Suprapubic skin (tissue), 4 donors: Measurements from ENCODE around the gene ACTR10. TPM values are rescaled to one million over a fixed set of nuclear protein-coding genes. Genes with fewer than 3 reads are reported as not detected.

Source experiments
- DNase-seq, 2 donors: peaks; one replicate each; pipeline ENCODE4 v3.0.0-alpha.2; 2019; ENCODE audit warnings: low spot score in 2 of 2
- H3K27ac ChIP-seq: fragments of 200-600 bp; sonication (generic); one replicate; pipeline ENCODE4 v1.5.1; 2019
- H3K27me3 ChIP-seq: fragments of 200-600 bp; sonication (generic); one replicate; pipeline ENCODE4 v1.5.1; 2019
- H3K36me3 ChIP-seq: fragments of 200-600 bp; sonication (generic); one replicate; pipeline ENCODE4 v1.5.1; 2019
- H3K4me1 ChIP-seq: fragments of 200-600 bp; sonication (generic); one replicate; pipeline ENCODE4 v1.5.1; 2019
- H3K4me3 ChIP-seq: fragments of 200-600 bp; sonication (generic); one replicate; pipeline ENCODE4 v1.5.1; 2019; ENCODE audit warnings: mild to moderate bottlenecking
- H3K9me3 ChIP-seq: fragments of 200-600 bp; sonication (generic); one replicate; pipeline ENCODE4 v1.5.1; 2019
- EP300 ChIP-seq: sonication (generic); formaldehyde crosslinking; IDR thresholded peaks from one replicate; pipeline ENCODE4 v1.6.1; 2017; ENCODE audit warnings: antibody characterized with exemption
- POLR2A ChIP-seq, 2 donors: fragments of 450-650 bp; IDR thresholded peaks; one replicate each; pipeline ENCODE4 v1.6.1; 2017; ENCODE audit warnings: antibody characterized with exemption in 2 of 2, mild to moderate bottlenecking in 2 of 2, moderate library complexity in 2 of 2
- POLR2AphosphoS5 ChIP-seq, 3 donors: sonication (generic); formaldehyde crosslinking; IDR thresholded peaks; one replicate each; pipeline ENCODE4 v1.6.1; 2017; ENCODE audit warnings: antibody characterized with exemption in 3 of 3
- WGBS: methylation state at CpG from one replicate; pipeline ENCODE4 v1.1.5; 2018; 5-methylcytosine and 5-hydroxymethylcytosine counted together
- total RNA-seq, 4 donors: library from RNA; depleted of rRNA; stranded (reverse); fragments of >200 nt; gene quantifications; one replicate each; pipeline ENCODE4 v1.1.0, GENCODE V29; 2016
- TF ChIP-seq, protein P1 (sequence below), 2 donors: fragments of 200-600 bp in 1 of 2; fragments of 450-650 bp in 1 of 2; sonication (generic) in 1 of 2; IDR thresholded peaks; one replicate each; pipeline ENCODE4 v1.5.1; 2016 to 2019; ENCODE audit warnings: antibody characterized with exemption in 2 of 2, mild to moderate bottlenecking in 1 of 2, moderate library complexity in 1 of 2

ACTR10 gene
- total RNA-seq, 4 donors from 2014 or later, result 39.3 to 66.9 (median 54.8) TPM

- Histone ChIP-seq H3K4me1 (no peaks in the 10 kb centered on the region), H3K4me3 (no peak overlapping the region), H3K27me3 (no peaks in the 10 kb centered on the region), H3K9me3 (no peaks in the 10 kb centered on the region), H3K27ac (no peak overlapping the region), H3K36me3 (no peaks in the 10 kb centered on the region)
- TF ChIP-seq EP300 (no peak), POLR2A (IDR thresholded peaks at IDR 0.05) (no peak), POLR2AphosphoS5 (IDR thresholded peaks at IDR 0.05) (no peak)
- TF ChIP-seq, protein P1, sequence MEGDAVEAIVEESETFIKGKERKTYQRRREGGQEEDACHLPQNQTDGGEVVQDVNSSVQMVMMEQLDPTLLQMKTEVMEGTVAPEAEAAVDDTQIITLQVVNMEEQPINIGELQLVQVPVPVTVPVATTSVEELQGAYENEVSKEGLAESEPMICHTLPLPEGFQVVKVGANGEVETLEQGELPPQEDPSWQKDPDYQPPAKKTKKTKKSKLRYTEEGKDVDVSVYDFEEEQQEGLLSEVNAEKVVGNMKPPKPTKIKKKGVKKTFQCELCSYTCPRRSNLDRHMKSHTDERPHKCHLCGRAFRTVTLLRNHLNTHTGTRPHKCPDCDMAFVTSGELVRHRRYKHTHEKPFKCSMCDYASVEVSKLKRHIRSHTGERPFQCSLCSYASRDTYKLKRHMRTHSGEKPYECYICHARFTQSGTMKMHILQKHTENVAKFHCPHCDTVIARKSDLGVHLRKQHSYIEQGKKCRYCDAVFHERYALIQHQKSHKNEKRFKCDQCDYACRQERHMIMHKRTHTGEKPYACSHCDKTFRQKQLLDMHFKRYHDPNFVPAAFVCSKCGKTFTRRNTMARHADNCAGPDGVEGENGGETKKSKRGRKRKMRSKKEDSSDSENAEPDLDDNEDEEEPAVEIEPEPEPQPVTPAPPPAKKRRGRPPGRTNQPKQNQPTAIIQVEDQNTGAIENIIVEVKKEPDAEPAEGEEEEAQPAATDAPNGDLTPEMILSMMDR (IDR thresholded peaks at IDR 0.05), result no peak
- DNase-seq, result no peak
Measured at GRCh38 chr14:58160561-58160960, 39.4 kb upstream of the ACTR10 start.

- peak; percentile 87 to 90 for DNase-seq
- no peaks in the 10 kb centered on the region for H3K27me3 ChIP-seq
- no peaks in the 10 kb centered on the region for H3K9me3 ChIP-seq
- no peaks in the 10 kb centered on the region for H3K36me3 ChIP-seq
- H3K27ac ChIP-seq, result no peak overlapping the region
- no peak overlapping the region for H3K4me3 ChIP-seq
- TF ChIP-seq POLR2A (IDR thresholded peaks at IDR 0.05) (no peak), EP300 (no peak), POLR2AphosphoS5 (IDR thresholded peaks at IDR 0.05) (no peak)
- TF ChIP-seq, protein P1 (IDR thresholded peaks at IDR 0.05), result peak; percentile 27 to 89
- WGBS, result 36% methylated on average over 10 of the region's 10 CpGs
- peaks cover 4% of the 10 kb centered on the region for H3K4me1 ChIP-seq
Measured at GRCh38 chr14:58166005-58166983, 33.7 kb upstream of the ACTR10 start.

- Histone ChIP-seq H3K9me3 (no peaks in the 10 kb centered on the region), H3K4me1 (peaks cover 8% of the 10 kb centered on the region), H3K4me3 (no peak overlapping the region), H3K27ac (no peak overlapping the region), H3K27me3 (no peaks in the 10 kb centered on the region), H3K36me3 (no peaks in the 10 kb centered on the region)
- WGBS, result 50% methylated on average over 1 of the region's 1 CpG
- TF ChIP-seq, protein P1 (IDR thresholded peaks at IDR 0.05), result no peak
- TF ChIP-seq POLR2AphosphoS5 (IDR thresholded peaks at IDR 0.05) (no peak), EP300 (no peak), POLR2A (IDR thresholded peaks at IDR 0.05) (no peak)
- DNase-seq, result no peak
Measured at GRCh38 chr14:58167057-58167456, 32.9 kb upstream of the ACTR10 start.

DNA sequence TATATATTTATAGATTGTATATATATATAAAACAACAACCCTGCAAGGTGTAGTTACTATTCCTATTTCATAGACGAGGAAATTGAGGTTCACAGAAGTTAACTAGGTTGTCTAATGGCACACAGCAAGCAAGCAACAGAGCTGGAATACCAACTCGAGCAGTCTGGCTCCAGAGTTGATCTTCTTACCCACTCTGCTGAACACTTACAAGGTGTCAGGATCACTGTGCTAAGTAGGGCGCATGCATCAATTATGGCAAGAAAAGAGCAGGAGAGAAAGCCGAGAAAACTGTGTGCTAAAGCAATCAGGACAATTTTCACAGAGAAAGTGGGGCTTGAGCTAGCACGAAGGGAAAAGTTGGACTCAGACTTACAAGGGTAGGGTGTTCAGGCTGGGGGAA is 32.1 kb upstream of the ACTR10 start:
- Histone ChIP-seq H3K27me3 (no peaks in the 10 kb centered on the region), H3K4me3 (no peak overlapping the region), H3K9me3 (no peaks in the 10 kb centered on the region), H3K27ac (no peak overlapping the region), H3K36me3 (no peaks in the 10 kb centered on the region), H3K4me1 (peaks cover 8% of the 10 kb centered on the region)
- TF ChIP-seq, protein P1 (IDR thresholded peaks at IDR 0.05), result no peak
- TF ChIP-seq POLR2A (IDR thresholded peaks at IDR 0.05), result no peak
- no peak for TF ChIP-seq POLR2AphosphoS5 (IDR thresholded peaks at IDR 0.05)
- TF ChIP-seq EP300, result no peak
- DNase-seq, result no peak
- 79% methylated on average over 5 of the region's 5 CpGs for WGBS

- peak overlapping the region; percentile 18 for H3K4me3 ChIP-seq
- WGBS, result 3% methylated on average over 6 of the region's 6 CpGs
- TF ChIP-seq POLR2AphosphoS5 (IDR thresholded peaks at IDR 0.05) (no peak), EP300 (no peak), POLR2A (IDR thresholded peaks at IDR 0.05) (no peak)
- TF ChIP-seq, protein P1 (IDR thresholded peaks at IDR 0.05), result no peak
Measured at GRCh38 chr14:58171090-58171489, 28.9 kb upstream of the ACTR10 start.

More at GRCh38 chr14:58171090-58171489, 28.9 kb upstream of the ACTR10 start:
- Histone ChIP-seq H3K4me1 (peaks cover 8% of the 10 kb centered on the region), H3K9me3 (no peaks in the 10 kb centered on the region), H3K36me3 (no peaks in the 10 kb centered on the region), H3K27me3 (no peaks in the 10 kb centered on the region), H3K27ac (peak overlapping the region; percentile 41)
- DNase-seq, result peak; percentile 83 to 88
